Embryonic facial prominence (tissue), 1 donor: ENCODE results near the gene CBLC.

Experiments used
- DNase-seq: peaks from one replicate; pipeline ENCODE4 v3.0.0-alpha.2; 2016; ENCODE audit errors: extremely low spot score

The CBLC gene

GRCh38 chr19:44746616-44746945, 31.1 kb upstream of the CBLC start:
- DNase-seq, result no peak

GRCh38 chr19:44746946-44747738, 30.5 kb upstream of the CBLC start:
- DNase-seq, result no peak

GRCh38 chr19:44747739-44748425, 29.8 kb upstream of the CBLC start:
- no peak for DNase-seq

- DNase-seq, result no peak
Measured at GRCh38 chr19:44748426-44749254, 29.1 kb upstream of the CBLC start, which contains the start of gene BCL3. BCL3 (plus strand) TSS chr19:44748708; CDS start chr19:44748791, 83 bp downstream.

GRCh38 chr19:44749292-44749691, 28.4 kb upstream of the CBLC start:
- DNase-seq, result no peak

- DNase-seq, result no peak
Measured at GRCh38 chr19:44749994-44750393, 27.7 kb upstream of the CBLC start.

- DNase-seq, result no peak
Measured at GRCh38 chr19:44752123-44752815, 25.4 kb upstream of the CBLC start.

GRCh38 chr19:44752816-44753625, 24.7 kb upstream of the CBLC start:
- DNase-seq, result peak; percentile 72

GRCh38 chr19:44753626-44753931, 24.1 kb upstream of the CBLC start:
- no peak for DNase-seq

- no peak for DNase-seq
Measured at GRCh38 chr19:44753932-44754749, 23.5 kb upstream of the CBLC start.

GRCh38 chr19:44754750-44755080, 23.0 kb upstream of the CBLC start:
- no peak for DNase-seq

GRCh38 chr19:44755219-44755618, 22.5 kb upstream of the CBLC start:
- DNase-seq, result no peak

GRCh38 chr19:44756089-44756562, 21.6 kb upstream of the CBLC start:
- no peak for DNase-seq

GRCh38 chr19:44757057-44757734, 20.5 kb upstream of the CBLC start:
- no peak for DNase-seq

GRCh38 chr19:44757735-44758505, 19.8 kb upstream of the CBLC start:
- no peak for DNase-seq

GRCh38 chr19:44758596-44758995, 19.1 kb upstream of the CBLC start:
- DNase-seq, result no peak

GRCh38 chr19:44759083-44759804, 18.4 kb upstream of the CBLC start:
- no peak for DNase-seq

GRCh38 chr19:44762038-44762437, 15.7 kb upstream of the CBLC start:
- no peak for DNase-seq
